CD4-positive, alpha-beta T cell treated with Interleukin-17A for 4 hours (primary cell): Measurements from ENCODE around the gene PRAMEF18.
"Not testable (repeated sequence)": the region's sequence is repeated elsewhere in the genome, so short reads cannot be mapped to it uniquely, and the experiment has no call there.

Experiments
- DNase-seq: peaks from one replicate; pipeline ENCODE4 v3.0.0-alpha.2; 2020; ENCODE audit warnings: mixed read lengths

Gene PRAMEF18

GRCh38 chr1:13225675-13226204 is at the start of gene PRAMEF18:
Gene PRAMEF18, minus strand, starts transcription at chr1:13226154. Its CDS starts 48 bp downstream, at chr1:13226106.
- not testable (repeated sequence) for DNase-seq

GRCh38 chr1:13265124-13265523 is 39.2 kb upstream of the PRAMEF18 start:
- not testable (repeated sequence) for DNase-seq

- DNase-seq = not testable (repeated sequence)
Observed at GRCh38 chr1:13253898-13254297, 27.9 kb upstream of the PRAMEF18 start, which contains the start of gene PRAMEF5. Gene PRAMEF5, plus strand, starts transcription at chr1:13254198. Its CDS starts 5,071 bp downstream, at chr1:13259269.

- DNase-seq = not testable (repeated sequence)
Observed at GRCh38 chr1:13247122-13247521, 21.2 kb upstream of the PRAMEF18 start.

- DNase-seq = not testable (repeated sequence)
Observed at GRCh38 chr1:13246554-13246871, 20.6 kb upstream of the PRAMEF18 start.

GRCh38 chr1:13245841-13246553 is 20.0 kb upstream of the PRAMEF18 start:
- not testable (repeated sequence) for DNase-seq

GRCh38 chr1:13243536-13244263 is 17.7 kb upstream of the PRAMEF18 start:
- not testable (repeated sequence) for DNase-seq

GRCh38 chr1:13239633-13240032 is 13.7 kb upstream of the PRAMEF18 start:
- DNase-seq = not testable (repeated sequence)

GRCh38 chr1:13237572-13237971 is 11.6 kb upstream of the PRAMEF18 start:
- DNase-seq = not testable (repeated sequence)

- not testable (repeated sequence) for DNase-seq
Observed at GRCh38 chr1:13234057-13234456, 8.1 kb upstream of the PRAMEF18 start.

- not testable (repeated sequence) for DNase-seq
Observed at GRCh38 chr1:13232056-13232455, 6.1 kb upstream of the PRAMEF18 start.

GRCh38 chr1:13231061-13231750 is 5.3 kb upstream of the PRAMEF18 start:
- not testable (repeated sequence) for DNase-seq

GRCh38 chr1:13230601-13231000 is 4.6 kb upstream of the PRAMEF18 start:
- not testable (repeated sequence) for DNase-seq

GRCh38 chr1:13230096-13230495 is 4.1 kb upstream of the PRAMEF18 start:
- DNase-seq = not testable (repeated sequence)

- DNase-seq = peak; percentile 37
Observed at GRCh38 chr1:13228343-13228781, 2.4 kb upstream of the PRAMEF18 start.

GRCh38 chr1:13227271-13228055 is 1.5 kb upstream of the PRAMEF18 start:
- not testable (repeated sequence) for DNase-seq

- DNase-seq = no peak
Observed at GRCh38 chr1:13224480-13225060, 1.4 kb downstream of the PRAMEF18 start.

- DNase-seq = not testable (repeated sequence)
Observed at GRCh38 chr1:13222788-13223187, 3.2 kb downstream of the PRAMEF18 start.

GRCh38 chr1:13219203-13219602 is 6.8 kb downstream of the PRAMEF18 start:
- DNase-seq = not testable (repeated sequence)

GRCh38 chr1:13216619-13217018 is 9.3 kb downstream of the PRAMEF18 start:
- not testable (repeated sequence) for DNase-seq

- DNase-seq = not testable (repeated sequence)
Observed at GRCh38 chr1:13208712-13209111, 17.2 kb downstream of the PRAMEF18 start.

- DNase-seq = not testable (repeated sequence)
Observed at GRCh38 chr1:13201309-13201708, 24.6 kb downstream of the PRAMEF18 start, which contains the start of gene PRAMEF13. Gene PRAMEF13, minus strand, starts transcription at chr1:13201409. Its CDS starts 1,820 bp downstream, at chr1:13199589.
